GM19193 (cell line): ENCODE measurements around the gene DOCK4.

Experiments used
- POLR2A ChIP-seq: IDR thresholded peaks from 4 replicates; pipeline ENCODE4 v1.6.1; 2011; ENCODE audit not compliant: insufficient read depth, insufficient read length; ENCODE audit errors: extremely low read depth

Gene DOCK4

GRCh38 chr7:111821046-111821445 lies 385.2 kb downstream of the DOCK4 start:
- TF ChIP-seq POLR2A: no peak

GRCh38 chr7:111820621-111821020 lies 385.6 kb downstream of the DOCK4 start:
- no peak for TF ChIP-seq POLR2A

- TF ChIP-seq POLR2A: no peak
Observed at GRCh38 chr7:111820121-111820520, 386.1 kb downstream of the DOCK4 start.

DNA sequence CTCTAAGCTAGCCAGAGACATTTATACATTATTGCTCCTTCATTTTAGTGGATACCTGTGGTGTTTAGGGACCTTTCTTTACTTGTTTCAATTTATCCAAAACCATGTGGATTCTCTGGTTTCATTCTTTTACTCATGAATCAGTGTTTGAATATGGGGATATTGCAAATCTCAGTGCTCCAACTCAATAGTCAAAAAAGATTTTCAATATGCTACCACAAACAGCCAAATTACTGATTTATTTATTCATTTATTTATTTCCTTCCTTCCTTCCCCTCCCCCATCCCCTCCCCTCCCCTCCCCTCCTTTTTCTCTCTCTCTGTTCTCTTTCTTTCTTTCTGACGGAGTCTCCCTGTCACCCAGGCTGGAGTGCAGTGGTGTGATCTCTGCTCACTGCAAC lies 390.8 kb downstream of the DOCK4 start:
- TF ChIP-seq POLR2A: no peak

DNA sequence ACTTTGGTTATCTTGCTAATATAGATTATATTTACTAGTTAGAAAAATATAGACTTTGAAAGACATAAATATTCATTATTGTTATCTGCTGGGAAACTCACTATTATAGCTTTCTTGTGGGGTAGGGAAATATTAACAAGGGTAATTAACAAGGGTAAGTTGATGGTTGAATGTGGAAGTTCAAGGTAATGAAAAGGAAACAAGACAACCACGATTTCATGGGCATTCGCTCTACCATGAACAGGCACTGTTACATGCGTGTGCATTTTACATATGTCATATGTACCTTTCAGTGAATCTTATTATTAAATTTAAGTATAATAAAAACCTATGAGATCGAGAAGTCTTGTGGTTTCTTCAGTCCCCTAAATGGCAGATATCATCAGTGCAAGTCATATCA lies 392.9 kb downstream of the DOCK4 start:
- no peak for TF ChIP-seq POLR2A

GRCh38 chr7:111806232-111806631 lies 400.0 kb downstream of the DOCK4 start:
- no peak for TF ChIP-seq POLR2A

DNA sequence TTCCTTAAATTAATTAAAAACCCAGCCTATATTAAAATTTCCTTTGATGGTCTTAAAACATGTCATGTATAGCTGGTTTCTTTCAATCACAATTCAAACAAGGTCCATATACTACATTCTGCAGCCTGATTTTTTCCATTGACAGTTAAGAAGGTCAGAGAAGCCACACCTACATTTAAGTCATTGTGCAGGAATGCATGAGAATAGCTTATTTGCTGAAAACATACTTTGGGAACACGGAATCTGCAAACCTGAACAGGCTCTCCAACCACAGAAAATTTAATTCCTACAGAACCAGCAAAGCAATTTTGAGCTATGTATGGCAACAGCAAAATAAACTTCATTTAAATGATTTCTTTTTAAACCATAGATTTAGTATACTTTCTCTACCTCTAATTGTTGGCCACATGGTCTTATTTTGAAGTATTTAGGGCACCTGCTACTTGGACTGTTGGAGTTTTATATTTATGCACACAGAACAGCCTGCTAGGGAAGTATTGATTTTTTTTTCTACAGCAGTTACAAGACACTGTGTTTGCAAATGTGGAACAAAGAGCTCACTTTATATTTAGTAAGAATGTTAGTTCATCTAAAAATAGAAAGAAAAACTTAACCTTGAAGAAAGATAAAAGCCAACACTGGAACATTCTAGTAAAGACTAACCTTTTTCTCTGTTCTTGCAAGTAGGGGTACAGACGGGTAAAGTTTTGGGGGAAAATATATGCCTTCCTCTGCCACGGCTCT lies 403.0 kb downstream of the DOCK4 start:
- TF ChIP-seq POLR2A: no peak

GRCh38 chr7:111802194-111802772 lies 403.9 kb downstream of the DOCK4 start:
- no peak for TF ChIP-seq POLR2A

GRCh38 chr7:111801277-111801676 lies 404.9 kb downstream of the DOCK4 start:
- TF ChIP-seq POLR2A: no peak

DNA sequence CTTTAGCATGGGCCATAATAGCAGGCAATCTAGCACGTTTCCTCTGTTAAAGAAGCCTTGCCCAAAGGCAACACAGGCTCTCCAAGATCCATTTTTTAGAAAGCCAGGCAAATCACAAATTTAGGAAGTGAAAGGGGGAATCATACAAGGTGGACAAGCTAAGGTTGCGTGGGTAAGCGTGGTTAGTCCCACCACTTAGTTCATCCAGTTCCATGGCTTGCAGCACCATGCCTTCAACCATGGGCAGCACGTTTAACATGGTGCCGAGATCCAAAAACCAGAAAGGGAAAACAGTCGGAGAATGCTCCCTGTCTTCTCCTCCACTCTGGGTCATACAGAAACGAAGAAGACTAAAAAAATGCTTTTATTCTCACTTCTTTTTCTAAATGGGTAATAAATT lies 409.5 kb downstream of the DOCK4 start:
- TF ChIP-seq POLR2A: no peak

- no peak for TF ChIP-seq POLR2A
Observed at GRCh38 chr7:111789870-111790269, 416.3 kb downstream of the DOCK4 start.

DNA sequence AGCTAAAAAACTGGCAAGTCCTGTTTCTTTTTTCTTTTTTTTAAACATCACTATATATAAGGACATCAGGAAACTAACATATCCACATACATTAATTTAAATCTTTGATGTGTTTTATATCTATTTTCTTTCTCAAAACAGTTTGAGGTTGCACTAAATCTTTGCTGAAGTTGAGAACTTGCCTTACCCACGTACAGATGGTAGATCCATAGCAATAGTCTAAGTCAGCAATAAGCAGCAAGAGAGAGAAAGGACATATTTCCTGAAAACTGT lies 417.2 kb downstream of the DOCK4 start:
- no peak for TF ChIP-seq POLR2A

- TF ChIP-seq POLR2A: no peak
Observed at GRCh38 chr7:111788286-111789047, 417.7 kb downstream of the DOCK4 start.

DNA sequence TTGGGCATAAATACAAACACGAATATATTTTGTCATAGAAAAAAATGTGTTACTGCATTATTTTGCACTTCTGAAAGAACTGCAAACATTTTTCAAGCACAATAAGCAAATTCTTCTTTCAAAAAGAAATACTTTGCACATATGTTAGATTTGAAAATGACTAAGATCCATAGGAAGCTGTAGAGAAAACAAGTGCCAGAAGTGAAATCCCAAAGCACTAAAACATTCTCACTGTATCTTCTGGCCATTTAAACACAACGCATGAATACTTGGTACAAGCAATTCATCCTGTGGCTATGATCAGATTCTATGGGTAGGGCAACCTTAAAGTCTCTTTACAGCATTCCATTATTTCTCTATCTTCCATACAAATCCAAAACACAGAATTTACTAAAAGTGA lies 418.5 kb downstream of the DOCK4 start:
- no peak for TF ChIP-seq POLR2A

- no peak for TF ChIP-seq POLR2A
Observed at GRCh38 chr7:111787099-111787498, 419.1 kb downstream of the DOCK4 start.

GRCh38 chr7:111785076-111785475 lies 421.1 kb downstream of the DOCK4 start:
- no peak for TF ChIP-seq POLR2A
